ENCODE results near the gene MYO10. TPM values are rescaled to one million over a fixed set of nuclear protein-coding genes. Genes with fewer than 3 reads are reported as not detected.

Gene MYO10
- total RNA-seq, 1 experiment from 2014 or later, result 202 TPM

- TF ChIP-seq EZH2 (IDR thresholded peaks at IDR 0.05; ENCODE audit: borderline replicate concordance, low read depth, low read length, poor library complexity, severe bottlenecking) (no peak), CTCF (conservative IDR thresholded peaks at IDR 0.05; ENCODE audit: low read depth, low read length) (no peak)
Observed at GRCh38 chr5:16815432-16815831, 120.7 kb downstream of the MYO10 start.

GRCh38 chr5:16812911-16813310, 123.2 kb downstream of the MYO10 start:
- H3K36me3 ChIP-seq (ENCODE audit: insufficient read depth, low read length, poor library complexity, severe bottlenecking), result peaks cover 37% of the 10 kb centered on the region
- ChIA-PET CTCF (interaction anchor here (0.6 kb wide), 1 partner anchor 1119 kb away, joined by 3 read pairs; no protein-coding TSS in a partner anchor), POLR2A (ENCODE audit: low non-redundant PET) (no interaction called here)
- no peak overlapping the region for H3K27ac ChIP-seq (ENCODE audit: low read depth, low read length, poor library complexity, severe bottlenecking)
- intact Hi-C loops (cut with micrococcal nuclease; ENCODE audit: unreplicated experiment), result no loop called here
- no peaks in the 10 kb centered on the region for H3K27me3 ChIP-seq (replicated peaks; ENCODE audit: insufficient read depth, low read depth, low read length, poor library complexity)
- no peak overlapping the region for H3K4me3 ChIP-seq (ENCODE audit: low read depth, low read length, poor library complexity, severe bottlenecking)
- no peak for TF ChIP-seq CTCF (conservative IDR thresholded peaks at IDR 0.05; ENCODE audit: low read depth, low read length)
- TF ChIP-seq EZH2 (IDR thresholded peaks at IDR 0.05; ENCODE audit: borderline replicate concordance, low read depth, low read length, poor library complexity, severe bottlenecking), result no peak
- no peaks in the 10 kb centered on the region for H3K9me3 ChIP-seq (ENCODE audit: low read depth, low read length, poor library complexity, severe bottlenecking)
- peaks cover 9% of the 10 kb centered on the region for H3K4me1 ChIP-seq (ENCODE audit: insufficient read depth, low read length, poor library complexity, severe bottlenecking)
- no peak for DNase-seq (ENCODE audit: low spot score)
- no TSS peak for BruUV-seq (replicated peaks)

More at GRCh38 chr5:16815432-16815831, 120.7 kb downstream of the MYO10 start:
- Histone ChIP-seq H3K36me3 (ENCODE audit: insufficient read depth, low read length, poor library complexity, severe bottlenecking) (peaks cover 37% of the 10 kb centered on the region), H3K9me3 (ENCODE audit: low read depth, low read length, poor library complexity, severe bottlenecking) (no peaks in the 10 kb centered on the region), H3K4me3 (ENCODE audit: low read depth, low read length, poor library complexity, severe bottlenecking) (no peak overlapping the region), H3K4me1 (ENCODE audit: insufficient read depth, low read length, poor library complexity, severe bottlenecking) (peaks cover 10% of the 10 kb centered on the region), H3K27ac (ENCODE audit: low read depth, low read length, poor library complexity, severe bottlenecking) (no peak overlapping the region), H3K27me3 (replicated peaks; ENCODE audit: insufficient read depth, low read depth, low read length, poor library complexity) (no peaks in the 10 kb centered on the region)
- BruUV-seq (replicated peaks), result no TSS peak
- POLR2A ChIA-PET (ENCODE audit: low non-redundant PET), result no interaction called here
- CTCF ChIA-PET, result no interaction called here
- intact Hi-C loops (cut with micrococcal nuclease; ENCODE audit: unreplicated experiment), result no loop called here
- DNase-seq (ENCODE audit: low spot score), result no peak

- BruUV-seq (replicated peaks), result no TSS peak
- POLR2A ChIA-PET (ENCODE audit: low non-redundant PET), result no interaction called here
- TF ChIP-seq EZH2 (IDR thresholded peaks at IDR 0.05; ENCODE audit: borderline replicate concordance, low read depth, low read length, poor library complexity, severe bottlenecking), result no peak
Observed at GRCh38 chr5:16812448-16812847, 123.6 kb downstream of the MYO10 start.

GRCh38 chr5:16810208-16810854, 125.8 kb downstream of the MYO10 start:
- DNase-seq (ENCODE audit: low spot score), result no peak
- intact Hi-C loops (cut with micrococcal nuclease; ENCODE audit: unreplicated experiment), result no loop called here

More at GRCh38 chr5:16812448-16812847, 123.6 kb downstream of the MYO10 start:
- H3K9me3 ChIP-seq (ENCODE audit: low read depth, low read length, poor library complexity, severe bottlenecking), result no peaks in the 10 kb centered on the region
- DNase-seq (ENCODE audit: low spot score), result no peak
- H3K36me3 ChIP-seq (ENCODE audit: insufficient read depth, low read length, poor library complexity, severe bottlenecking), result peaks cover 37% of the 10 kb centered on the region
- intact Hi-C loops (cut with micrococcal nuclease; ENCODE audit: unreplicated experiment), result no loop called here
- no peak overlapping the region for H3K27ac ChIP-seq (ENCODE audit: low read depth, low read length, poor library complexity, severe bottlenecking)
- H3K4me3 ChIP-seq (ENCODE audit: low read depth, low read length, poor library complexity, severe bottlenecking), result no peak overlapping the region
- H3K27me3 ChIP-seq (replicated peaks; ENCODE audit: insufficient read depth, low read depth, low read length, poor library complexity), result no peaks in the 10 kb centered on the region
- peaks cover 14% of the 10 kb centered on the region for H3K4me1 ChIP-seq (ENCODE audit: insufficient read depth, low read length, poor library complexity, severe bottlenecking)
- CTCF ChIA-PET, result interaction anchor here (0.6 kb wide), 1 partner anchor 1118 kb away, joined by 3 read pairs; no protein-coding TSS in a partner anchor

More at GRCh38 chr5:16810208-16810854, 125.8 kb downstream of the MYO10 start:
- CTCF ChIA-PET, result no interaction called here
- H3K4me3 ChIP-seq (ENCODE audit: low read depth, low read length, poor library complexity, severe bottlenecking), result no peak overlapping the region
- no peak for TF ChIP-seq CTCF (conservative IDR thresholded peaks at IDR 0.05; ENCODE audit: low read depth, low read length)
- no peak for TF ChIP-seq EZH2 (IDR thresholded peaks at IDR 0.05; ENCODE audit: borderline replicate concordance, low read depth, low read length, poor library complexity, severe bottlenecking)
- H3K27me3 ChIP-seq (replicated peaks; ENCODE audit: insufficient read depth, low read depth, low read length, poor library complexity), result no peaks in the 10 kb centered on the region
- POLR2A ChIA-PET (ENCODE audit: low non-redundant PET), result no interaction called here
- no TSS peak for BruUV-seq (replicated peaks)
- peaks cover 23% of the 10 kb centered on the region for H3K4me1 ChIP-seq (ENCODE audit: insufficient read depth, low read length, poor library complexity, severe bottlenecking)
- peaks cover 25% of the 10 kb centered on the region for H3K36me3 ChIP-seq (ENCODE audit: insufficient read depth, low read length, poor library complexity, severe bottlenecking)
- H3K27ac ChIP-seq (ENCODE audit: low read depth, low read length, poor library complexity, severe bottlenecking), result peak overlapping the region; percentile 27
- H3K9me3 ChIP-seq (ENCODE audit: low read depth, low read length, poor library complexity, severe bottlenecking), result no peaks in the 10 kb centered on the region

Data from A673 (cell line).